Measurements from ENCODE around the gene GNAO1.
"Not testable (repeated sequence)": the region's sequence is repeated elsewhere in the genome, so short reads cannot be mapped to it uniquely, and the experiment has no call there.

Gene GNAO1

DNA sequence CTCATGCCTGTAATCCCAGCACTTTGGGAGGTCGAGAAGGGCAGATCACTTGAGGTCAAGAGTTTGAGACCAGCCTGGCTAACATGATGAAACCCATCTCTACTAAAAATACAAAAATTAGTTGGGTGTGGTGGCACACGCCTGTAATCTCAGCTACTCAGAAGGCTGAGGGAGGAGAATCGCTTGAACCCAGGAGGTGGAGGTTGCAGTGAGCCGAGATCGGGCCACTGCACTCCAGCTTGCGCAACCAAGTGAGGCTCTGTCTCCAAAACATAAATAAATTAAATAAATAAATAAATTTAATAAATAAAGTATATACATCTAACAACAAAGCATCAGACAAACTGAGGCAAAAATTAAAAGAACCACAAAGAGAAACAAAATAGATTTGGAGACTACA, 184.5 kb downstream of the GNAO1 start:
- H3K4me3 ChIP-seq (ENCODE audit: low read length); H3K36me3 ChIP-seq (ENCODE audit: control insufficient read depth, insufficient read depth, low read length); H3K9ac ChIP-seq (ENCODE audit: low read length); H3K27me3 ChIP-seq (ENCODE audit: control insufficient read depth, insufficient read depth, low read length); H3K9me3 ChIP-seq (ENCODE audit: control insufficient read depth, low read length): not testable (repeated sequence)
- peaks cover 14% of the 10 kb centered on the region for H3K4me1 ChIP-seq (ENCODE audit: control insufficient read depth, insufficient read depth, low read length)

DNA sequence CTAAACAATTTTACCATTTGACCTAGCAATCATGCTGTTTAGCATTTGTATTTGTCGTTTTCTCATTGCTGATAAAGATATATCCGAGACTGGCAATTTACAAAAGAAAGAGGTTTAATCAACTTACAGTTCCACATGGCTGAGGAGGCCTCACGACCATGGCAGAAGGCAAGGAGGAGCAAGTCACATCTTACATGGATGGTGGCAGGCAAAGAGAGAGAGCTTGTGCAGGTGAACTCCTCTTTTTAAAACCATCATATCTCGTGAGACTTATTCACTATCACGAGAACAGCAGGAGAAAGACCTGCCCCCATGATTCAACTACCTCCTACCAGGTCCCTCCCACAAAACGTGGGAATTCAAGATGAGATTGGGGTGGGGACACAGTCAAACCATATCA, 187.8 kb downstream of the GNAO1 start:
- not testable (repeated sequence) for H3K9ac ChIP-seq (ENCODE audit: low read length); H3K36me3 ChIP-seq (ENCODE audit: control insufficient read depth, insufficient read depth, low read length); H3K9me3 ChIP-seq (ENCODE audit: control insufficient read depth, low read length)

DNA sequence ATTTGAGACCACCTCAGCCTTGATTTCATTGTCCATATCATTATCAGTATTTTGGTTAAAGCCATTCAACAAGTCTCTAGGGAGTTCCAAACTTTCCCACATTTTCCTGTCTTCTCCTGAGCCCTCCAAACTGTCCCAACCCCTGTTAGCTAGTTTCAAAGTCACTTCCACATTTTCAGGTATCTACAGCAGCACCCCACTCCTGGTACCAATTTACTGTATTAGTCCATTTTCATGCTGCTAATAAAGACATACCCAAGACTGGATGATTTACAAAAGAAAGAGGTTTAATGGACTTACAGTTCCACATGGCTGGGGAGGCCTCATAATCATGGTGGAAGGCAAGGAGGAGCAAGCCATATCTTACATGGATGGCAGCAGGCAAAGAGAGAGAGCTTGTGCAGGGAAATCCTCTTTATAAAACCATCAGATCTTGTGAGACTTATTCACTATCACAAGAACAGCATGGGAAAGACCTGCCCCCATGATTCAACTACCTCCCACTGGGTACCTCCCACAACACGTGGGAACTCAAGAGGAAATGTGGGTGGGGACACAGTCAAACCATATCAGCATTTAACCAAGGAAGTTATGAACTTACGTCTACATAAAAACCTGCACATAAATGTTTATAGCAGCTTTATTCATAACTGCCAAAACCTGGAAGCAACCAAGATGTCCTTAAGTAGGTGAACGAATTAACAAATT, 189.6 kb downstream of the GNAO1 start:
- not testable (repeated sequence) for H3K9me3 ChIP-seq (ENCODE audit: control insufficient read depth, low read length); H3K36me3 ChIP-seq (ENCODE audit: control insufficient read depth, insufficient read depth, low read length); H3K4me3 ChIP-seq (ENCODE audit: low read length); H3K4me1 ChIP-seq (ENCODE audit: control insufficient read depth, insufficient read depth, low read length); H3K27me3 ChIP-seq (ENCODE audit: control insufficient read depth, insufficient read depth, low read length); H3K9ac ChIP-seq (ENCODE audit: low read length)

More for the DNA sequence above, 187.8 kb downstream of the GNAO1 start:
- H3K4me1 ChIP-seq (ENCODE audit: control insufficient read depth, insufficient read depth, low read length); H3K4me3 ChIP-seq (ENCODE audit: low read length); H3K27me3 ChIP-seq (ENCODE audit: control insufficient read depth, insufficient read depth, low read length): not testable (repeated sequence)

DNA sequence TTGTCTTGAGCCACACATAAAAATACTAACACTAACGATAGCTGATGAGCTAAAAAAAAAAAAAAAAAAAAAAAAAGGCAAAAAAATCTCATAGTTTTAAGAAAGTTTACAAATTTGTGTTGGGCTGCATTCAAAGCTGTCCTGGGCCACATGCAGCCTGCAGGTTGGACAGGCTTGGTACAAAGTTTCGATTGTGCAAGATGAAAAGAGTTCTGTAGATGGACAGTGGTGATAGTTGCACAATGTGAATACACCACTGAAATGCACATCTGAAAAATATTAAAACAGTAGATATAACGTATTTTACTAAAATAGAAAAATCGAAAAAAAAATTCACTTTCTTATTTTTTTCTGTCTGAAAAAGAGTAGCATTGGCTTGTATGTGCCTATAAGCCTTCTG, 191.2 kb downstream of the GNAO1 start:
- Histone ChIP-seq H3K4me1 (ENCODE audit: control insufficient read depth, insufficient read depth, low read length) (peaks cover 7% of the 10 kb centered on the region), H3K4me3 (ENCODE audit: low read length) (no peak overlapping the region), H3K27me3 (ENCODE audit: control insufficient read depth, insufficient read depth, low read length) (no peaks in the 10 kb centered on the region), H3K36me3 (ENCODE audit: control insufficient read depth, insufficient read depth, low read length) (peaks cover 5% of the 10 kb centered on the region), H3K9ac (ENCODE audit: low read length) (no peak overlapping the region), H3K9me3 (ENCODE audit: control insufficient read depth, low read length) (no peaks in the 10 kb centered on the region)

GRCh38 chr16:56382901-56383355, 191.6 kb downstream of the GNAO1 start:
- no peak overlapping the region for H3K9ac ChIP-seq (ENCODE audit: low read length)
- H3K4me3 ChIP-seq (ENCODE audit: low read length) = no peak overlapping the region
- no peaks in the 10 kb centered on the region for H3K9me3 ChIP-seq (ENCODE audit: control insufficient read depth, low read length)
- H3K36me3 ChIP-seq (ENCODE audit: control insufficient read depth, insufficient read depth, low read length) = peaks cover 5% of the 10 kb centered on the region
- no peaks in the 10 kb centered on the region for H3K27me3 ChIP-seq (ENCODE audit: control insufficient read depth, insufficient read depth, low read length)
- H3K4me1 ChIP-seq (ENCODE audit: control insufficient read depth, insufficient read depth, low read length) = peaks cover 7% of the 10 kb centered on the region

- Histone ChIP-seq H3K4me3 (ENCODE audit: low read length) (no peak overlapping the region), H3K36me3 (ENCODE audit: control insufficient read depth, insufficient read depth, low read length) (peaks cover 5% of the 10 kb centered on the region), H3K27me3 (ENCODE audit: control insufficient read depth, insufficient read depth, low read length) (no peaks in the 10 kb centered on the region), H3K4me1 (ENCODE audit: control insufficient read depth, insufficient read depth, low read length) (peaks cover 7% of the 10 kb centered on the region), H3K9me3 (ENCODE audit: control insufficient read depth, low read length) (no peaks in the 10 kb centered on the region), H3K9ac (ENCODE audit: low read length) (no peak overlapping the region)
Observed at GRCh38 chr16:56384074-56384721, 192.9 kb downstream of the GNAO1 start.

DNA sequence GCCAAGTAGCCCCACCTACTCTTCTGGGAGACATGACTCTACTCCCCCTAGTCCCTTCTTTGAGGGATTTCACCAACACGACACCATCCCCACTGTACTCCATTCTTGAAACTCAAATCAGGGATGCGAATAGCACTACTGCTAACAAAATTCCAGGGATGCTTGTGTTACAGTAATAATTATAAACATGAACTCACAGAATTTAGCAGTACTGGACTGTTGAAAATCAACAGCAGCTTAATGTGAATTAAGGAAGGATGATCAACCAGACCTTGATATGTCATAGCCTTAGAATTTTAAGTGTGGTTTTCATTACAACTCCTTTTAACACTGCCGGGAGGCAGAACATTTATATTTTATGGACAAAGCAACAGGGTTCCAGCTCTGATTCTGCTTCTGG, 196.1 kb downstream of the GNAO1 start:
- H3K36me3 ChIP-seq (ENCODE audit: control insufficient read depth, insufficient read depth, low read length) = peaks cover 5% of the 10 kb centered on the region
- H3K9ac ChIP-seq (ENCODE audit: low read length) = no peak overlapping the region
- H3K9me3 ChIP-seq (ENCODE audit: control insufficient read depth, low read length) = no peaks in the 10 kb centered on the region
- H3K4me3 ChIP-seq (ENCODE audit: low read length) = no peak overlapping the region
- H3K27me3 ChIP-seq (ENCODE audit: control insufficient read depth, insufficient read depth, low read length) = no peaks in the 10 kb centered on the region
- H3K4me1 ChIP-seq (ENCODE audit: control insufficient read depth, insufficient read depth, low read length) = no peaks in the 10 kb centered on the region

- Histone ChIP-seq H3K9ac (ENCODE audit: low read length) (no peak overlapping the region), H3K4me1 (ENCODE audit: control insufficient read depth, insufficient read depth, low read length) (no peaks in the 10 kb centered on the region), H3K9me3 (ENCODE audit: control insufficient read depth, low read length) (no peaks in the 10 kb centered on the region), H3K36me3 (ENCODE audit: control insufficient read depth, insufficient read depth, low read length) (peaks cover 4% of the 10 kb centered on the region), H3K4me3 (ENCODE audit: low read length) (no peak overlapping the region), H3K27me3 (ENCODE audit: control insufficient read depth, insufficient read depth, low read length) (no peaks in the 10 kb centered on the region)
Observed at GRCh38 chr16:56388209-56388608, 196.9 kb downstream of the GNAO1 start.

DNA sequence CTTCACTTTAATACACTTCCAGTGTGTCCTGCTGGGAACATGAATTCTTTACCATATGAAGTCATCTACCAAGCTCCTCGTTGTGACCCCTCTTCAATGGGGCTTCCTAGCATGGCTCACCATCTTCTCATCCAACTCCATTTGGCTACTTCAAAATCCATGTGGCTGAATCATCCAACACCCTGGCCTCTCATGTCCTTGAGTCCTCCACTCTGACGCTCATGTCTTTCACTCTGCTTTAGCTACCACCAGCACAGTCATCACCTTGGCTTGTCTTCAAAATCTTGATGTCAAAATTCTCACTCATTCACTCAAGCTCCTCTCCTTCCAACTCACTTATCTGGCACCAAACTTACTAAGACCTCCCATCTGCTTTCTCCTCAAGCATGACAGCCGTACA, 198.3 kb downstream of the GNAO1 start:
- H3K9me3 ChIP-seq (ENCODE audit: control insufficient read depth, low read length) = no peaks in the 10 kb centered on the region
- H3K9ac ChIP-seq (ENCODE audit: low read length) = no peak overlapping the region
- no peaks in the 10 kb centered on the region for H3K27me3 ChIP-seq (ENCODE audit: control insufficient read depth, insufficient read depth, low read length)
- H3K36me3 ChIP-seq (ENCODE audit: control insufficient read depth, insufficient read depth, low read length) = no peaks in the 10 kb centered on the region
- H3K4me1 ChIP-seq (ENCODE audit: control insufficient read depth, insufficient read depth, low read length) = no peaks in the 10 kb centered on the region
- no peak overlapping the region for H3K4me3 ChIP-seq (ENCODE audit: low read length)

DNA sequence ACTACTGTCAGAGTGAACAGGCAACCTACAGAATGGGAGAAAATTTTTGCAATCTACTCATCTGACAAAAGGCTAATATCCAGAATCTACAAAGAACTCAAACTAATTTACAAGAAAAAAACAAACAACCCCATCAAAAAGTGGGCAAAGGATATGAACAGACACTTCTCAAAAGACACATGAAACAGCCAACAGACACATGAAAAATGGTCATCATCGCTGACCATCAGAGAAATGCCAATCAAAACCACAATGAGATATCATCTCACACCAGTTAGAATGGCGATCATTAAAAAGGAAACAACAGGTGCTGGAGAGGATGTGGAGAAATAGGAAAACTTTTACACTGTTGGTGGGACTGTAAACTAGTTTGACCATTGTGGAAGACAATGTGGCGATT, 205.4 kb downstream of the GNAO1 start:
- not testable (repeated sequence) for H3K36me3 ChIP-seq (ENCODE audit: control insufficient read depth, insufficient read depth, low read length); H3K9me3 ChIP-seq (ENCODE audit: control insufficient read depth, low read length); H3K4me1 ChIP-seq (ENCODE audit: control insufficient read depth, insufficient read depth, low read length); H3K27me3 ChIP-seq (ENCODE audit: control insufficient read depth, insufficient read depth, low read length); H3K9ac ChIP-seq (ENCODE audit: low read length); H3K4me3 ChIP-seq (ENCODE audit: low read length)

DNA sequence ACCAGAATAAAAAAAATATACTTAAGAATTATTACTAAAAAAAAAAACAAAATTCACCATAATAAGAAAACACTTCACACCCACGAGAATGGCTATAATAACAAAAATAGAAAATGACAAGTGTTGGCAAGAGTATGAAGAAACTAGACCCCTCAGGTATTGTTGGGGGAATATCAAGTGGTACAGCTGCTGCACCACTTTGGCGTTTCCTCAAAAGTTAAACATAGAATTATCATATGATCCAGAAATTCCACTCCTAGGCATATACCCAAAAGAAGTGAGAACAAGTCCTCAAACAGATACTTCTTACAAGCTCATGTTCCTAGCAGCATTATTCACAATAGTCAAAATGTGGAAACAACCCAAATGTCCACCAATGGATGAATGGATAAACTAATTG, 207.8 kb downstream of the GNAO1 start:
- Histone ChIP-seq H3K36me3 (ENCODE audit: control insufficient read depth, insufficient read depth, low read length) (peaks cover 6% of the 10 kb centered on the region), H3K4me1 (ENCODE audit: control insufficient read depth, insufficient read depth, low read length) (no peaks in the 10 kb centered on the region), H3K9me3 (ENCODE audit: control insufficient read depth, low read length) (no peaks in the 10 kb centered on the region), H3K4me3 (ENCODE audit: low read length) (no peak overlapping the region), H3K9ac (ENCODE audit: low read length) (no peak overlapping the region), H3K27me3 (ENCODE audit: control insufficient read depth, insufficient read depth, low read length) (no peaks in the 10 kb centered on the region)

DNA sequence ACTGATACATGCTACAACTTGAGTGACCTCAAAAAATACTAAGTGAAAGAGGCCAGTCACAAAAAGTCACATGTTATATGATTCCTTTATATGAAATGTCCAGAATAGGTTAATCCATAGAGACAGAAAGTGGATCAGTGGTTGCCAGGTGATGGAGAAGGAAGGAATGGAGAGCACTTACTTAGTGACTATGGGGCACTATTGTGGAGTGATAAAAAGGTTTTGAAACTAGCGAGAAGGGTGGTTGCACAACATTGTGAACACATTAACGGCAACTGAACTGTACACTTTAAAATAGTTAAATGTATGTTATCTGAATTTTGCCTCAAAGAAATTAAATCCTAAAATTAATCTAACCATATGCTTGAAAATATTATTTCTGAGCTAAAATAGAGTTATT, 208.2 kb downstream of the GNAO1 start:
- Histone ChIP-seq H3K27me3 (ENCODE audit: control insufficient read depth, insufficient read depth, low read length) (no peaks in the 10 kb centered on the region), H3K9ac (ENCODE audit: low read length) (no peak overlapping the region), H3K4me3 (ENCODE audit: low read length) (no peak overlapping the region), H3K9me3 (ENCODE audit: control insufficient read depth, low read length) (no peaks in the 10 kb centered on the region), H3K4me1 (ENCODE audit: control insufficient read depth, insufficient read depth, low read length) (no peaks in the 10 kb centered on the region), H3K36me3 (ENCODE audit: control insufficient read depth, insufficient read depth, low read length) (peaks cover 6% of the 10 kb centered on the region)
